Occipital lobe (tissue), 2 donors: ENCODE measurements around the gene KIF1A. TPM values are rescaled to one million over a fixed set of nuclear protein-coding genes. Genes with fewer than 3 reads are reported as not detected.
"Not testable (repeated sequence)": the region's sequence is repeated elsewhere in the genome, so short reads cannot be mapped to it uniquely, and the experiment has no call there.

ENCODE experiments used
- DNase-seq: peaks from one replicate; lab custom pipeline; 2025; lab: John Stamatoyannopoulos, UW
- total RNA-seq: library from RNA; depleted of rRNA; stranded (reverse); fragments of >200 nt; gene quantifications from one replicate; pipeline ENCODE4 v1.2.3, GENCODE V29; 2014

Gene KIF1A
- total RNA-seq, 1 donor from 2014 or later = 219 TPM

GRCh38 chr2:240704651-240705050 lies 115.4 kb downstream of the KIF1A start:
- DNase-seq = no peak

GRCh38 chr2:240703417-240704341 lies 116.3 kb downstream of the KIF1A start:
- DNase-seq = no peak

- no peak for DNase-seq
Observed at GRCh38 chr2:240702640-240703011, 117.4 kb downstream of the KIF1A start.

GRCh38 chr2:240701736-240702639 lies 118.0 kb downstream of the KIF1A start:
- DNase-seq = no peak

GRCh38 chr2:240701091-240701735 lies 118.8 kb downstream of the KIF1A start:
- DNase-seq = no peak

GRCh38 chr2:240700616-240701015 lies 119.4 kb downstream of the KIF1A start:
- DNase-seq = not testable (repeated sequence)

- DNase-seq = not testable (repeated sequence)
Observed at GRCh38 chr2:240699835-240700234, 120.2 kb downstream of the KIF1A start.

- DNase-seq = not testable (repeated sequence)
Observed at GRCh38 chr2:240698852-240699561, 121.0 kb downstream of the KIF1A start.

GRCh38 chr2:240696469-240696868 lies 123.5 kb downstream of the KIF1A start:
- not testable (repeated sequence) for DNase-seq

GRCh38 chr2:240695593-240695992 lies 124.4 kb downstream of the KIF1A start:
- DNase-seq = not testable (repeated sequence)

GRCh38 chr2:240694304-240694703 lies 125.7 kb downstream of the KIF1A start:
- DNase-seq = not testable (repeated sequence)

- DNase-seq = not testable (repeated sequence)
Observed at GRCh38 chr2:240692583-240693561, 127.1 kb downstream of the KIF1A start.

- not testable (repeated sequence) for DNase-seq
Observed at GRCh38 chr2:240691631-240692420, 128.2 kb downstream of the KIF1A start, which contains the start of gene AQP12A. AQP12A (plus strand) TSS chr2:240691866; CDS start chr2:240691914, 48 bp downstream.

GRCh38 chr2:240691075-240691427 lies 129.0 kb downstream of the KIF1A start:
- not testable (repeated sequence) for DNase-seq

GRCh38 chr2:240690421-240691074 lies 129.5 kb downstream of the KIF1A start:
- DNase-seq = not testable (repeated sequence)

- DNase-seq = no peak
Observed at GRCh38 chr2:240689975-240690374, 130.0 kb downstream of the KIF1A start.

GRCh38 chr2:240688553-240688919 lies 131.5 kb downstream of the KIF1A start:
- no peak for DNase-seq
